Prostate gland (tissue), 2 donors: ENCODE data around the gene GOT1. TPM values are rescaled to one million over a fixed set of nuclear protein-coding genes. Genes with fewer than 3 reads are reported as not detected.
A peak's percentile ranks its signal among the peaks of the same experiment; 100 is the strongest.

ENCODE experiments used
- DNase-seq: peaks from one replicate; pipeline ENCODE4 v3.0.0-alpha.2; 2019; ENCODE audit warnings: low spot score
- H3K27ac ChIP-seq, 2 donors: fragments of 200-600 bp; sonication (generic); 2 replicates each; pipeline ENCODE4 v1.5.1; 2017 to 2019
- H3K27me3 ChIP-seq: fragments of 200-600 bp; sonication (generic); replicated peaks from 2 replicates; pipeline ENCODE4 v1.5.1; 2019; ENCODE audit not compliant: insufficient read depth
- H3K36me3 ChIP-seq, 2 donors: fragments of 200-600 bp; sonication (generic); 1 replicate in 1 of 2; 2 replicates in 1 of 2; pipeline versions ENCODE4 v1.5.1 to v1.8.1; 2017 to 2019
- H3K4me1 ChIP-seq: fragments of 200-600 bp; sonication (generic); replicated peaks from 2 replicates; pipeline ENCODE4 v1.5.1; 2019
- H3K4me3 ChIP-seq, 2 donors: fragments of 200-600 bp; sonication (generic); 2 replicates each; pipeline ENCODE4 v1.5.1; 2017 to 2019
- H3K9me3 ChIP-seq: fragments of 200-600 bp; sonication (generic); 2 replicates; pipeline ENCODE4 v1.5.1; 2017
- CTCF ChIP-seq, 4 experiments: fragments of 200-600 bp in 2 of 4; fragments of 450-650 bp in 2 of 4; sonication (generic) in 2 of 4; IDR thresholded peaks; 1 replicate in 3 of 4; 2 replicates in 1 of 4; pipeline ENCODE4 v1.5.1; 2016 to 2019; ENCODE audit warnings: antibody characterized with exemption in 4 of 4, mild to moderate bottlenecking in 2 of 4, moderate library complexity in 2 of 4
- POLR2A ChIP-seq: fragments of 450-650 bp; IDR thresholded peaks from one replicate; pipeline ENCODE4 v1.6.1; 2016; ENCODE audit warnings: antibody characterized with exemption, mild to moderate bottlenecking
- POLR2AphosphoS5 ChIP-seq: sonication (generic); formaldehyde crosslinking; IDR thresholded peaks from one replicate; pipeline ENCODE4 v1.6.1; 2017; ENCODE audit warnings: antibody characterized with exemption
- WGBS: methylation state at CpG from one replicate; pipeline ENCODE4 v1.1.5; 2018; 5-methylcytosine and 5-hydroxymethylcytosine counted together
- intact Hi-C: fragments of 100-400 bp; cut with DNase I; formaldehyde crosslinking; loops from one replicate; pipeline ENCODE4 v1.14.2; 2022
- total RNA-seq, 2 donors: library from RNA; depleted of rRNA; stranded (reverse); fragments of >200 nt; gene quantifications; one replicate each; pipeline ENCODE4 v1.1.0, GENCODE V29; 2016

GOT1 gene
- total RNA-seq, 2 donors from 2014 or later: 19.7 to 20.3 TPM

GRCh38 chr10:99410146-99410545 lies 20.3 kb downstream of the GOT1 start:
- Histone ChIP-seq H3K27ac (no peak overlapping the region), H3K4me3 (no peak overlapping the region), H3K9me3 (no peaks in the 10 kb centered on the region), H3K4me1 (no peaks in the 10 kb centered on the region), H3K27me3 (no peaks in the 10 kb centered on the region), H3K36me3 (peaks cover 0 to 9% of the 10 kb centered on the region in 2 donors)
- no peak for DNase-seq
- WGBS: 79% methylated on average over 1 of the region's 1 CpG
- TF ChIP-seq POLR2AphosphoS5: no peak
- TF ChIP-seq POLR2A: no peak
- TF ChIP-seq CTCF (IDR thresholded peaks at IDR 0.05): no peak
- intact Hi-C loops: no loop called here

GRCh38 chr10:99406149-99406548 lies 24.3 kb downstream of the GOT1 start:
- Histone ChIP-seq H3K4me3 (no peak overlapping the region), H3K9me3 (no peaks in the 10 kb centered on the region), H3K4me1 (no peaks in the 10 kb centered on the region), H3K36me3 (peaks cover 0 to 9% of the 10 kb centered on the region in 2 donors), H3K27ac (no peak overlapping the region), H3K27me3 (no peaks in the 10 kb centered on the region)
- TF ChIP-seq POLR2AphosphoS5: no peak
- no peak for TF ChIP-seq CTCF (IDR thresholded peaks at IDR 0.05)
- intact Hi-C loops: no loop called here
- WGBS: 100% methylated on average over 3 of the region's 3 CpGs
- no peak for DNase-seq

GRCh38 chr10:99403674-99404073 lies 26.8 kb downstream of the GOT1 start:
- TF ChIP-seq POLR2A: no peak
- TF ChIP-seq POLR2AphosphoS5: no peak
- TF ChIP-seq CTCF (IDR thresholded peaks at IDR 0.05): no peak
- DNase-seq: no peak
- intact Hi-C loops: no loop called here
- Histone ChIP-seq H3K9me3 (no peaks in the 10 kb centered on the region), H3K27ac (no peak overlapping the region), H3K4me1 (no peaks in the 10 kb centered on the region), H3K36me3 (peaks cover 0 to 9% of the 10 kb centered on the region in 2 donors), H3K4me3 (no peak overlapping the region), H3K27me3 (no peaks in the 10 kb centered on the region)
- WGBS: 88% methylated on average over 9 of the region's 9 CpGs

GRCh38 chr10:99399664-99400063 lies 30.8 kb downstream of the GOT1 start:
- DNase-seq: no peak
- TF ChIP-seq CTCF (IDR thresholded peaks at IDR 0.05): no peak
- TF ChIP-seq POLR2A: no peak
- TF ChIP-seq POLR2AphosphoS5: no peak
- Histone ChIP-seq H3K4me1 (no peaks in the 10 kb centered on the region), H3K36me3 (no peaks in the 10 kb centered on the region), H3K9me3 (no peaks in the 10 kb centered on the region), H3K27me3 (no peaks in the 10 kb centered on the region), H3K27ac (no peak overlapping the region), H3K4me3 (no peak overlapping the region)
- intact Hi-C loops: no loop called here
- 89% methylated on average over 3 of the region's 3 CpGs for WGBS

GRCh38 chr10:99396471-99396870 lies 34.0 kb downstream of the GOT1 start:
- no peak for TF ChIP-seq CTCF (IDR thresholded peaks at IDR 0.05)
- Histone ChIP-seq H3K4me1 (no peaks in the 10 kb centered on the region), H3K27ac (peak overlapping the region in 1 of 2 donors; percentile 32), H3K27me3 (no peaks in the 10 kb centered on the region), H3K36me3 (no peaks in the 10 kb centered on the region), H3K4me3 (no peak overlapping the region), H3K9me3 (no peaks in the 10 kb centered on the region)
- 52% methylated on average over 3 of the region's 3 CpGs for WGBS
- DNase-seq: no peak
- intact Hi-C loops: no loop called here
